Measurements from ENCODE around the gene MTRR. TPM values are rescaled to one million over a fixed set of nuclear protein-coding genes. Genes with fewer than 3 reads are reported as not detected.

Gene MTRR
- total and polyA plus RNA-seq, 9 of the 15 experiments (the other 6 are each of a cell fraction or from before 2014, with no cell fraction given): 39.3 to 84.6 (median 66.2) TPM

DNA sequence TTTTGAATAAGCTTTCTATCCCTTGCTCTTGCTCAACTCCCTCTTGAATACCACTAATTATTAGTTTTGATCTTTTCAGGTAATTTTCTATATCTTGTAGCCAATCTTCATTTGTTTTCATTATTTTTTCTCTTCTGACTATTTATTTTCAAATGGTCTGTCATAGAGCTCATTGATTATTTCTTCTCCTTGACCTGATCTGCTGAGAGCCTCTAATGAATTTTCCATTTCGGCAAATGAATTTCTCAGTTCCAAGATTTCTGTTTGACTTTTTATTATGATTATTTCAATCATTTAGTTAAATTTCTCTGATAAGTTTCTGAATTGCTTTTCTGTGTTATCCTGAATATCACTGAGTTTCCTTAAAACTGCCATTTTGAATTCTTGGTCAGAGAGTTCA lies 39.4 kb downstream of the MTRR start (continued):
- TF ChIP-seq, protein P1, sequence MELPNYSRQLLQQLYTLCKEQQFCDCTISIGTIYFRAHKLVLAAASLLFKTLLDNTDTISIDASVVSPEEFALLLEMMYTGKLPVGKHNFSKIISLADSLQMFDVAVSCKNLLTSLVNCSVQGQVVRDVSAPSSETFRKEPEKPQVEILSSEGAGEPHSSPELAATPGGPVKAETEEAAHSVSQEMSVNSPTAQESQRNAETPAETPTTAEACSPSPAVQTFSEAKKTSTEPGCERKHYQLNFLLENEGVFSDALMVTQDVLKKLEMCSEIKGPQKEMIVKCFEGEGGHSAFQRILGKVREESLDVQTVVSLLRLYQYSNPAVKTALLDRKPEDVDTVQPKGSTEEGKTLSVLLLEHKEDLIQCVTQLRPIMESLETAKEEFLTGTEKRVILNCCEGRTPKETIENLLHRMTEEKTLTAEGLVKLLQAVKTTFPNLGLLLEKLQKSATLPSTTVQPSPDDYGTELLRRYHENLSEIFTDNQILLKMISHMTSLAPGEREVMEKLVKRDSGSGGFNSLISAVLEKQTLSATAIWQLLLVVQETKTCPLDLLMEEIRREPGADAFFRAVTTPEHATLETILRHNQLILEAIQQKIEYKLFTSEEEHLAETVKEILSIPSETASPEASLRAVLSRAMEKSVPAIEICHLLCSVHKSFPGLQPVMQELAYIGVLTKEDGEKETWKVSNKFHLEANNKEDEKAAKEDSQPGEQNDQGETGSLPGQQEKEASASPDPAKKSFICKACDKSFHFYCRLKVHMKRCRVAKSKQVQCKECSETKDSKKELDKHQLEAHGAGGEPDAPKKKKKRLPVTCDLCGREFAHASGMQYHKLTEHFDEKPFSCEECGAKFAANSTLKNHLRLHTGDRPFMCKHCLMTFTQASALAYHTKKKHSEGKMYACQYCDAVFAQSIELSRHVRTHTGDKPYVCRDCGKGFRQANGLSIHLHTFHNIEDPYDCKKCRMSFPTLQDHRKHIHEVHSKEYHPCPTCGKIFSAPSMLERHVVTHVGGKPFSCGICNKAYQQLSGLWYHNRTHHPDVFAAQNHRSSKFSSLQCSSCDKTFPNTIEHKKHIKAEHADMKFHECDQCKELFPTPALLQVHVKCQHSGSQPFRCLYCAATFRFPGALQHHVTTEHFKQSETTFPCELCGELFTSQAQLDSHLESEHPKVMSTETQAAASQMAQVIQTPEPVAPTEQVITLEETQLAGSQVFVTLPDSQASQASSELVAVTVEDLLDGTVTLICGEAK (IDR thresholded peaks at IDR 0.05): no peak
- TF ChIP-seq, protein P1 (CRISPR knock-in tag; IDR thresholded peaks at IDR 0.05): no peak
- TF ChIP-seq KDM4B (IDR thresholded peaks at IDR 0.05; ENCODE audit: borderline replicate concordance in 2 of 2, low read depth in 1 of 2): no peak
- no peak for TF ChIP-seq FOXA3 (CRISPR knock-in tag; conservative IDR thresholded peaks at IDR 0.05 in 1 of 2, IDR thresholded peaks at IDR 0.05 in 1 of 2)
- no peak for TF ChIP-seq SLC30A9 (CRISPR knock-in tag; IDR thresholded peaks at IDR 0.05)
- no peak for TF ChIP-seq TAF1 (IDR thresholded peaks at IDR 0.05; ENCODE audit: control insufficient read depth, extremely low read depth, insufficient read depth, low read length, severe bottlenecking)
- no peak for TF ChIP-seq ZNF75A (CRISPR knock-in tag; IDR thresholded peaks at IDR 0.05)

Data from K562 (cell line).